ENCODE measurements around the gene MICAL3. TPM values are rescaled to one million over a fixed set of nuclear protein-coding genes. Genes with fewer than 3 reads are reported as not detected.
"Not testable (repeated sequence)": the region's sequence is repeated elsewhere in the genome, so short reads cannot be mapped to it uniquely, and the experiment has no call there.

The MICAL3 gene
- total RNA-seq, 1 donor from 2014 or later: 29.0 TPM

GRCh38 chr22:18059094-18059417 lies 34.7 kb upstream of the MICAL3 start:
- no peak for DNase-seq (ENCODE audit: low read depth in 2 of 2)

- no peak for DNase-seq (ENCODE audit: low read depth in 2 of 2)
These were observed 34.2 kb upstream of the MICAL3 start for GRCh38 chr22:18058371-18059093.

GRCh38 chr22:18057568-18058209 lies 33.3 kb upstream of the MICAL3 start:
- DNase-seq (ENCODE audit: low read depth in 2 of 2): peak; percentile 55 to 96

- no peak for DNase-seq (ENCODE audit: low read depth in 2 of 2)
These were observed 32.6 kb upstream of the MICAL3 start for GRCh38 chr22:18056807-18057474.

GRCh38 chr22:18056161-18056666 lies 31.9 kb upstream of the MICAL3 start:
- DNase-seq (ENCODE audit: low read depth in 2 of 2): peak in 1 of 2 donors; percentile 55

- no peak for DNase-seq (ENCODE audit: low read depth in 2 of 2)
These were observed 31.3 kb upstream of the MICAL3 start for GRCh38 chr22:18055619-18056160.

GRCh38 chr22:18053216-18053946 lies 29.0 kb upstream of the MICAL3 start:
- not testable (repeated sequence) for DNase-seq (ENCODE audit: low read depth in 2 of 2)

- not testable (repeated sequence) for DNase-seq (ENCODE audit: low read depth in 2 of 2)
These were observed 26.8 kb upstream of the MICAL3 start for GRCh38 chr22:18051113-18051512.

GRCh38 chr22:18050065-18050464 lies 25.7 kb upstream of the MICAL3 start:
- DNase-seq (ENCODE audit: low read depth in 2 of 2): no peak

- no peak for DNase-seq (ENCODE audit: low read depth in 2 of 2)
These were observed 24.1 kb upstream of the MICAL3 start for GRCh38 chr22:18048441-18048898.

GRCh38 chr22:18048041-18048440 lies 23.7 kb upstream of the MICAL3 start:
- no peak for DNase-seq (ENCODE audit: low read depth in 2 of 2)

- no peak for DNase-seq (ENCODE audit: low read depth in 2 of 2)
These were observed 21.4 kb upstream of the MICAL3 start for GRCh38 chr22:18045794-18046193.

GRCh38 chr22:18044548-18045271 lies 20.3 kb upstream of the MICAL3 start:
- peak in 1 of 2 donors; percentile 40 for DNase-seq (ENCODE audit: low read depth in 2 of 2)

GRCh38 chr22:18042685-18043084 lies 18.3 kb upstream of the MICAL3 start:
- no peak for DNase-seq (ENCODE audit: low read depth in 2 of 2)

- not testable (repeated sequence) for DNase-seq (ENCODE audit: low read depth in 2 of 2)
These were observed 16.5 kb upstream of the MICAL3 start for GRCh38 chr22:18040898-18041297.

GRCh38 chr22:18035751-18036150 lies 11.4 kb upstream of the MICAL3 start:
- DNase-seq (ENCODE audit: low read depth in 2 of 2): no peak

- no peak for DNase-seq (ENCODE audit: low read depth in 2 of 2)
These were observed 9.7 kb upstream of the MICAL3 start for GRCh38 chr22:18034076-18034475.

GRCh38 chr22:18033204-18033998 lies 9.0 kb upstream of the MICAL3 start:
- no peak for DNase-seq (ENCODE audit: low read depth in 2 of 2)

- no peak for DNase-seq (ENCODE audit: low read depth in 2 of 2)
These were observed 8.2 kb upstream of the MICAL3 start for GRCh38 chr22:18032455-18033101.
